ENCODE data around the gene ADIPOR2.
A peak's percentile ranks its signal among the peaks of the same experiment; 100 is the strongest.

The ADIPOR2 gene

GRCh38 chr12:1797991-1798640 is 107.2 kb downstream of the ADIPOR2 start:
- DNase-seq (ENCODE audit: low read depth in 1 of 2, low spot score in 1 of 2), result no peak

GRCh38 chr12:1798641-1799020 is 107.8 kb downstream of the ADIPOR2 start:
- no peak for DNase-seq (ENCODE audit: low read depth in 1 of 2, low spot score in 1 of 2)

- DNase-seq (ENCODE audit: low read depth in 1 of 2, low spot score in 1 of 2), result no peak
These were observed 108.4 kb downstream of the ADIPOR2 start for GRCh38 chr12:1799051-1799881.

- DNase-seq (ENCODE audit: low read depth in 1 of 2, low spot score in 1 of 2), result no peak
These were observed 109.1 kb downstream of the ADIPOR2 start for GRCh38 chr12:1799882-1800400.

DNA sequence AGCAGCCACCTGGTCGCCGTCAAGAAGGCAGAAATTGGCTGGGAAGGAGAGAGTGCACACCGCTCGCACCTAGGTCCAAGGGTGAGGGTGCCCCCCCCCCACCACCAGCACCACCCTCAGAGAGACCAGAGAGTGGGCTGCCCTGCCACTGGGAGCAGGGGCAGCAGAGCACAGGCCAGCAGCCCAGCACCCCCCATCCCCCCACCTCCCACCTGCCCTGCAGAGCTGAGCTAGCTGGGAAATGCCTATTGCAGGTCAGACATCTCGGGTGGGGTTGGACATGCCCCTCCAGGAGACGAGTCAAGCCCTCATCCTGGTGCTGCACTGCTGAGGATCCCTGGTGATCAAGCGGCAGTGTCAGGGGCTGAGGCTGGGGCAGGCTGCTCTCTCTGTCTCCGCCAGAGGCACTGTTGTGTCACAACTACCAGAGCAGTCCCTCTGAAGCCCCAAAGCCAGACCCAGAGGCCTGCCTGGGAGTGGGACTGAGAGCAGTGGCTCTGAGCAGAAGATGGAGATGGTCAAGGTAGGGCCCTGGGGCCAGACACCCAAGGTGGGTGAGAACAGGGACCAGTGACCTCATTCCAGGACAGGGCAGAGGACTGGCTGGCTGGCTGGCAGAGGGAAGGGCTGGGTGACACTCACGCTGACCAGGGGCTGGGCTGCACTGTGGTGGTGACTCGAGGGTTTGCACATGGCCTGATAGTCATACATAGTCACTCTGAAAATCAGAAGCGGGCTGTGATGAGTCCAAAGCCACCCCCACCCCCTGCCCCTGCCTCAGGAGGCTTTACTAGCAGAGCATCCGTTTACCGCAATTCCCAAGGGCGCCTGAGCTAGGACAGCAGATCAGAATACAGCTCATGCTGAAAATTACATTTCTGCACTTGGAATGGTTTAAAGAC is 109.8 kb downstream of the ADIPOR2 start:
- DNase-seq (ENCODE audit: low read depth in 1 of 2, low spot score in 1 of 2), result no peak

- no peak for DNase-seq (ENCODE audit: low read depth in 1 of 2, low spot score in 1 of 2)
These were observed 110.6 kb downstream of the ADIPOR2 start for GRCh38 chr12:1801303-1801975.

DNA sequence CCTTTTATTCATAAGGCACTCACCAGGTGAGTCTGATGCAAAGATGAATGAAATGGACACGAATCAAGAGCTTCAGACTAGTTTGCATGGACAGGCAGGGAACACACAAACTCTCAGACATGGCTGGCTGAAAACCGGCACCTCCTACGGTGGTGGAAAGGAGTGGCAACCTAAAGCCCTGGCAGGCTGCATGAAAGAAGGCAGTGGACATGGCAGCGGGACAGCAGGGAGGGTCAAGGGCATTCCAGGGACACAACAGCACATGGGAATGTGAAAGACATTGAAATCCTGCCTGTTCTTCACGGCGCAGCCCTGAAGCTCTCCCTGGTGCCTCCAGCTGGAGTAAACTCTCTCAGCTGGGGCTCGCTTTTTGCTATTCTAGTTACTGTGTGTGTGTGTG is 112.9 kb downstream of the ADIPOR2 start:
- DNase-seq (ENCODE audit: low read depth in 1 of 2, low spot score in 1 of 2), result no peak

DNA sequence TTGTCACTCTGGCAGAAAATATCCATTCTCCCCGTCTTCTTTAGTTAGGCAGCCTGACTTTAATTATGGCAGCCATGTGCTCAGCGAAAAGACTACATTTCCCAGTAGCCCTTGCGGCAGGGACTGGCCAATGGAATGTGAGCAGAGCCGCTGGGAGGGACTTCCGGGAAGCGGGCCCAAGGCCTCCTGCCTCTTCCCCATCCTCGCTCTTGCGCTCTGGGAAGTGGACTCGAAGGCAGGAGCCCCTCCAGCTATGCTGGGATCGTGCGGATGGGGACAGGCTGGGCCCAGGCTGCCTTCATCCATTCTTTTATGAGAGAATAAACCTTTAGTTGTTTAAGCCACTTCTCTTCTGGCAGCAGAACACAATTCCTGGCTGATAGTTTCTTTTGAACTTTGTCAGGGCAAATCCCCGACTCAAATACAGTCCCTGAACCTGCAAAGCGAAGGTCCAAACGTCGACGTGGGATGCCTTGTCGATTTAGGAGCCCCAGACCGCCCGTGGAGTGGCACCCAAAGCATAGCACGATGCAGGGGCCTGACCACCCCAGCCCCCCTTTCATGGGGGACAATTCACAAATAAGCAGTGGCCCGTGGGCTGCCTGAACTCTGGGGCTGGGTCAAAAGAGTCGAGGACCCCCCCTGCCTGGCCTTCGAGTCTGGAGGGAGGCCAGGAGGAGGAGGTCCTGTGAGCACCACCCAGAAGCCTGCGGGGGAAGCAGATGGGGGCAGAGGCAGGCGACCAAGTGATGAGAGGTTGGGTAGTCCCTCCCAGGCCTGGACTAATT is 113.9 kb downstream of the ADIPOR2 start:
- DNase-seq (ENCODE audit: low read depth in 1 of 2, low spot score in 1 of 2), result peak; percentile 65 to 69

DNA sequence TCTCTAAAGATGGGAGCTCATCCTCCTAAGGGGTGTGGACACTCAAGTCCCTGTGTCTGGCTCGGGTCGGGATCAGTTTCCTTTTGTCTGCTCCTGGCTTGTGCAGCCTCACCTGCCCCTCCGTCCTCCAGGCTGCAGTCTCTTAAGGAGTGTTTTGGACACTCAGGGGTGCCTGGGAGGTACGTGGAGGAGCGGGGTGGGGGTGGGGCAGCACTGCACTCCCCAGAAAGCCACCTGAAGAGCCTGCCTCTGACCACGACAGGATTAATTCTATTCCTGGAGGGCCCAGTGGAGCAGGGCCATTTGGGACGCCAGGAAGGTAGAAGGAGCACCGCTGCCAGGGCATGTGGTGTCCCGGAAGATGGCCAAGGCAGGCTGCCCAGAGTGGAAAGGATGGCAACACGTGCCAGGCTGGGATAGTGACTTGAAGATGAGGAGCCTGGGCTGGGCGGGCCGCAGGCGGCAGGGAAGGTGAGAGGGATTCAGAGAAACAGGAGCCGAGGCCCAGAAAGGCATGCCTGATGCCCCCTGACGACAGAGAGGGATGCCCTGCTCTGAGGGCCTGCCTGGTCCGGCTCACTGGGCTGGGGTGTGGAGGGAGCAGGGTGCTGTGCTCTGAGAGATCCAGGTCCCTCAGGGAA is 114.7 kb downstream of the ADIPOR2 start:
- no peak for DNase-seq (ENCODE audit: low read depth in 1 of 2, low spot score in 1 of 2)

GRCh38 chr12:1806301-1807086 is 115.6 kb downstream of the ADIPOR2 start:
- no peak for DNase-seq (ENCODE audit: low read depth in 1 of 2, low spot score in 1 of 2)

GRCh38 chr12:1807087-1807860 is 116.4 kb downstream of the ADIPOR2 start:
- no peak for DNase-seq (ENCODE audit: low read depth in 1 of 2, low spot score in 1 of 2)

DNA sequence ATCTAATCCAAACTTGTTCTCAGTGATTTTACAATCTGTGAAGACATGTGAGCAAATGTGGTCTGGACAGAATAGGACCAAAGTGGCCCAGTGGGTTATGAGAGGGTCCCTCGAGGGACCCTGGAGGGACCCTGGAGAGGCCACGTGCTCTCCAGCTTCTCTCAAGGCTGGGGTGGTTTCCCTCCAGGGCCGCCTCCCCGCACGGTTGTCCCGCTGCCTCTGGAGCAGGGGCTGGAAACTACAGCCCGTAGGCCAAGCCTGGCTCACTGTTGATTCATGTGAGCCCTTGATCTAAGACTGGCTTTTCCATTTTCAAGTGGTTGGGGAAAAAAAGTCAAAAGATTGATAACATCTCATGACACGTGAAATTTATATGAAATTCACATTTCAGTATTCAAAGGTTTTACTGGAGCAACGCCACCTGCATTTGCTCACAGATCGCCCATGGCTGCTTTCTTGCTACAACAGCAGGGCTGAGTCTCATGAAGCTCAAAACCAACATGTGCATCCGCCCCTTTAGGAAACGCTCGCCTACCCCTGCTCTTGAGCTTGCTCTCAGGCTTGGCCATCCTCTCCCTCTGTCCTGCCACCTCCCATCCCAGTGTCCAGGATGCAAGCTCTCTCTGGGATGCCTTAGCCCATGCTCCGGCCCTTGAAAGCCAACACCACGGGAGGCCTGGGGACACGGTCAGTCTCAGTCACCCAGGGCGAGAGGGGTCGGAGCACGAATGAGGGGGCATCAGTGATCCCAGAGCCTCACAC is 117.3 kb downstream of the ADIPOR2 start:
- DNase-seq (ENCODE audit: low read depth in 1 of 2, low spot score in 1 of 2), result no peak

DNA sequence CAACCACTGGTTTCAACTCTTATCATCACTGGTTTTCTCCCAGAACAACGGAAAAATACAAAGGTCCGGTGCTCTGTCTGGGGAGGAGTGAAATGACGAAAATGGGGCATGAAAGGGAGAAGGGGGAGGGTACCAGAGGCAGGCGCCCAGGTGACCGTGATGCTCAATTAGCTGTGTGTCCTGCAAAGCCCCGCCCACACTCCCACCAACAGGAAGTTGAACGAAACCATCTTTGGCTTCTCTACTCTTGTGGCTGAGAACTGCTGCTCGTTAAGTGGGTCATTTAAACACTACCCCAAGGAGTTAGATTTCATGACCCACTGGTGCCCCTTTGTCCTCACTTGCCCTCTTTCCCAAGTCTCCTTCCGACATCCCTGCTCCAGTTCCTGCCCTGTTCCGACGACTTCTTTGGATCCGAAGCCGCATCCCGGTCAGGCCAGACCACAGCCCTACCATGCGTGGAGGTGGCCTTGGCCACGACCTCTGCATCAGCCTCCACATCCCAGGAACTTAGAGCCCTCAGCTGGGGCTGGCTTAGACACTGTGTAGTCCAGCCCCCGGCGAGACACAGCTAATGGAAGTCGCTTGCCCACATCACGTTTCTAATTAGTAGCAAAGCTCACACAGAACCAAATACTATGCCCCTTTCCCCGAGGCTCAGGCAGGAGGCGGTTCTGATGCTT is 118.1 kb downstream of the ADIPOR2 start:
- DNase-seq (ENCODE audit: low read depth in 1 of 2, low spot score in 1 of 2), result no peak

DNA sequence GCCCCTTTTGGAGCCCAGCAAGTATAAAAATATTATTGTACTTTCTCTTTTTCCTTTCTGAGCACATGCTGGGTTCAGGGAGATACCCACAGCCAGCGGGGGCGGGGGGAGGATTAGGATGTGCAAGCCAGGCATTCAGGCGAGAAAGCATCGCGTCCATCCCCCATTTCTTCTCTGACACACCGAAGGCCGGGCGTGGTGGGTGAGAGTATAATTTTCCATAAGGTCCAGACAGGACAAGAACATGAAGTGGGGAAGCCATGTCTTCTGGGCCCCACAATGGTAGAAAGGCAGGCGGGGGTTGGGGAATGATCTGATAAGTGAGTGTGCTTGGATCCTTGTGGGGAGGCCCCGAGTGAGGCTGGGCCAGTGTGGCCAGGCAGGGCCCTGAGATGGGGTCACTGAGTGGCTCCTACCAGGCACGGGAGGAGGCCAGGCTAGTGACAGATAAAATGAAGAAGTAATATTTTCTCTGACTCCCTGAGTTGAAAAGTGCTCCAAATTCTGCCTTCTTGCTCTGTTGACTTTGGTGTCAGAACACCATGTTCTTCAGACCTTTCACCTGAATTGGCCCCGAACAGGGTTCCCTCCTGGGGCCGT is 118.8 kb downstream of the ADIPOR2 start:
- no peak for DNase-seq (ENCODE audit: low read depth in 1 of 2, low spot score in 1 of 2)

GRCh38 chr12:1810201-1810930 is 119.5 kb downstream of the ADIPOR2 start:
- no peak for DNase-seq (ENCODE audit: low read depth in 1 of 2, low spot score in 1 of 2)

GRCh38 chr12:1810931-1811280 is 120.0 kb downstream of the ADIPOR2 start:
- DNase-seq (ENCODE audit: low read depth in 1 of 2, low spot score in 1 of 2), result no peak
